Measurements from ENCODE around the gene GPR158.

- TF ChIP-seq CTCF (IDR thresholded peaks at IDR 0.05; ENCODE audit: low read depth, low read length, missing input control) (no peak), REST (IDR thresholded peaks at IDR 0.05) (no peak)
Observed at GRCh38 chr10:25349520-25349919, 174.7 kb downstream of the GPR158 start.
